Keratinocyte (primary cell): ENCODE results near the gene ATP13A3.
"Not testable (repeated sequence)": the region's sequence is repeated elsewhere in the genome, so short reads cannot be mapped to it uniquely, and the experiment has no call there.

ENCODE experiments used
- EZH2 ChIP-seq: IDR thresholded peaks from one replicate; pipeline ENCODE4 v1.6.1; 2012; ENCODE audit warnings: inconsistent platforms, mild to moderate bottlenecking, low read length, moderate library complexity
- TF ChIP-seq, protein P1 (sequence below), 3 experiments: IDR thresholded peaks in 1 of 3; conservative IDR thresholded peaks in 1 of 3; optimal IDR thresholded peaks in 1 of 3; 2 replicates in 2 of 3; 3 replicates in 1 of 3; pipeline versions ENCODE3 to v1.5.1; 2011; ENCODE audit warnings: low read length in 3 of 3, mild to moderate bottlenecking in 3 of 3, moderate library complexity in 2 of 3, control low read depth in 1 of 3, inconsistent platforms in 1 of 3; ENCODE audit not compliant: insufficient read depth in 2 of 3; ENCODE audit errors: extremely low read depth in 1 of 3

DNA sequence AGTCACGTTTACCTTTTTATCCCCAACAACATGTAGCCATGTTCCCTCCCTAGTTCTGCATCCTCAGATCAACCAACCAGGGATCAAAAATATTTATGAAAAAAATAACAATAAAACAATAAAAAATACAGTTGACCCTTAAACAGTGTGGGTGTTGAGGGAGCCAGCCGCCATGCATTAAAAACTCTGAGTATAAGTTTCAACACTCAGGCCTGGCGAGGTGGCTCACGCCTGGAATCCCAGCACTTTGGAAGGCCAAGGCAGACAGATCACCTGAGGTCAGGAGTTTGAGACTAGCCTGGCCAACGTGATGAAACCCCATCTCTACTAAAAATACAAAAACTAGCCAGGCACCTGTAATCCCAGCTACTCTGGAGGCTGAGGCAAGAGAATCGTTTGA lies 12.7 kb upstream of the ATP13A3 start:
- TF ChIP-seq, protein P1, sequence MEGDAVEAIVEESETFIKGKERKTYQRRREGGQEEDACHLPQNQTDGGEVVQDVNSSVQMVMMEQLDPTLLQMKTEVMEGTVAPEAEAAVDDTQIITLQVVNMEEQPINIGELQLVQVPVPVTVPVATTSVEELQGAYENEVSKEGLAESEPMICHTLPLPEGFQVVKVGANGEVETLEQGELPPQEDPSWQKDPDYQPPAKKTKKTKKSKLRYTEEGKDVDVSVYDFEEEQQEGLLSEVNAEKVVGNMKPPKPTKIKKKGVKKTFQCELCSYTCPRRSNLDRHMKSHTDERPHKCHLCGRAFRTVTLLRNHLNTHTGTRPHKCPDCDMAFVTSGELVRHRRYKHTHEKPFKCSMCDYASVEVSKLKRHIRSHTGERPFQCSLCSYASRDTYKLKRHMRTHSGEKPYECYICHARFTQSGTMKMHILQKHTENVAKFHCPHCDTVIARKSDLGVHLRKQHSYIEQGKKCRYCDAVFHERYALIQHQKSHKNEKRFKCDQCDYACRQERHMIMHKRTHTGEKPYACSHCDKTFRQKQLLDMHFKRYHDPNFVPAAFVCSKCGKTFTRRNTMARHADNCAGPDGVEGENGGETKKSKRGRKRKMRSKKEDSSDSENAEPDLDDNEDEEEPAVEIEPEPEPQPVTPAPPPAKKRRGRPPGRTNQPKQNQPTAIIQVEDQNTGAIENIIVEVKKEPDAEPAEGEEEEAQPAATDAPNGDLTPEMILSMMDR (optimal IDR thresholded peaks at IDR 0.05 in 1 of 3, IDR thresholded peaks at IDR 0.05 in 1 of 3, conservative IDR thresholded peaks at IDR 0.05 in 1 of 3; ENCODE audit: extremely low read depth in 1 of 3, insufficient read depth in 2 of 3, low read length in 3 of 3): not testable (repeated sequence)
- TF ChIP-seq EZH2: not testable (repeated sequence)
